HG03095 (cell line): ENCODE results near the gene SLC29A3.
"Not testable (repeated sequence)": the region's sequence is repeated elsewhere in the genome, so short reads cannot be mapped to it uniquely, and the experiment has no call there.

Experiments used
- ATAC-seq: cut with Tn5 transposase; IDR thresholded peaks from one replicate; pipeline ENCODE4 v1.9.1; 2021; ENCODE audit warnings: moderate library complexity; ENCODE audit not compliant: unreplicated experiment

The SLC29A3 gene

GRCh38 chr10:71283876-71284275 is 35.2 kb upstream of the SLC29A3 start:
- no peak for ATAC-seq

- no peak for ATAC-seq
Measured at GRCh38 chr10:71284544-71285179, 34.4 kb upstream of the SLC29A3 start.

- ATAC-seq: no peak
Measured at GRCh38 chr10:71285180-71285545, 33.9 kb upstream of the SLC29A3 start.

- ATAC-seq: no peak
Measured at GRCh38 chr10:71285986-71286385, 33.1 kb upstream of the SLC29A3 start.

DNA sequence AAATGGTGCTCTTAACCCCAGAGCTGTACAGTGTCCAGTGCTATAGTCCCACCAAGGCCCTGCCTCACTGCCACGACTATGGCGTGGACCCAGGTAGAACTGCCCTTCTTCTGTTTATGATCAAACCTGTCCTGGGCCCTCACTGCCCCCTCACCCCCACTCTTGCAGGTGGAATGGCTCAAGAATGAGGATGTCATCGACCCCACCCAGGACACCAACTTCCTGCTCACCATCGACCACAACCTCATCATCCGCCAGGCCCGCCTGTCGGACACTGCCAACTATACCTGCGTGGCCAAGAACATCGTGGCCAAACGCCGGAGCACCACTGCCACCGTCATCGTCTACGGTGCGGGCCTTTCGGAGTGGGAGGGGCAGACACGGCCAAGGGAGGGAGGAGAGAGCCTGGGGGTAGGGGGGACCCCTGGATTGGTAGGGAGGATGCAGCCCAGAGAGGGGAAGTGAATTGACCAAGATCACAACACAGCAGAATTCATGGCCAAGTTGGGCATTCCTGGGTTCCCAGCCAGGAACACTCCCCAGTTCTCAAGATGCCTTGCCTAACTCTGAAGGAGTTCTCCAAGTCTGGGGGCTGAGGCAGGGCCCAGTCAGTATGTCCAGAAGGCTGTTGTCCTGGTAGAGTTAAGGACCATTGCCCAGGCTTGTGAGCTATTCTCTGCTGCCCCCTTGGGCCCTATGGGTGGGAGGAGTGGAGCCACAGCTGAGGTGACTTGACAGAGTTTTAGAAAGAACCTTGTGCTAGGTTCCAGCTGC is 32.4 kb upstream of the SLC29A3 start:
- ATAC-seq: no peak

GRCh38 chr10:71287456-71287855 is 31.6 kb upstream of the SLC29A3 start:
- ATAC-seq: no peak

GRCh38 chr10:71288461-71288860 is 30.6 kb upstream of the SLC29A3 start:
- ATAC-seq: no peak

DNA sequence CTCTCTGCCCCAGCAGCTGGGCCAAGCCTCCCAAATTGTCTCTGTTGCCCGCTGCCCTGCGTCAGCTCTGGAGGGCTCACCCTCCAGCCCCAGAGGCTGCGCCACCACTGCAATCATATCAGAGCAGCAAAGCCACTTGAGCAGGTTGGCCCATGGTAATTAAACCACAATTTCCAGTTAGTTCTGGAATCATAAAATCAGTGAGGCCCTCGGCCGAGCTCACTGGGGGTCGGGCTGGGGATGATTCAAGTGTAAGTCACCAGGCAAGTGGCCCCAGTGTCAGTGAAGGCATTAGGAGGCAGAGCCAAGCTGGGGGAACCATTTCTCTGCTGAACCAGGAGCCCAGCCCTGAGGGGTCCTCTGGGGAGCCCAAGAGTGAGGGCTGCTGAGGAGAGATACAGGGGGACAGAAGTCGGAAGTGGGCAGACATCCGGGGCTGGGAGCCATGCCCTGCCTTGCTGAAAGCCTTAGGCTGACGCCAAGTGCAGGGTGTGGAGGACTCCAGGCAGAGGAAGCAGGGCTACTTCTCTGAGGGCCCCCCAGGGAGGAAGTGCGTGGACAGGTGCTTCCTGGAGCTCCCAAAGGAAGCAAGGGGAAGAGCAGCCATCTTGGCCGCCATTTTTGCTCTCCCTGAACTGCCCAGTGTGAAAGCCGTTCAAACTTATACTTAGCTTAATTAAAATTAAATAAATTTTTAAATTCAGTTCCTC is 29.5 kb upstream of the SLC29A3 start:
- ATAC-seq: no peak

DNA sequence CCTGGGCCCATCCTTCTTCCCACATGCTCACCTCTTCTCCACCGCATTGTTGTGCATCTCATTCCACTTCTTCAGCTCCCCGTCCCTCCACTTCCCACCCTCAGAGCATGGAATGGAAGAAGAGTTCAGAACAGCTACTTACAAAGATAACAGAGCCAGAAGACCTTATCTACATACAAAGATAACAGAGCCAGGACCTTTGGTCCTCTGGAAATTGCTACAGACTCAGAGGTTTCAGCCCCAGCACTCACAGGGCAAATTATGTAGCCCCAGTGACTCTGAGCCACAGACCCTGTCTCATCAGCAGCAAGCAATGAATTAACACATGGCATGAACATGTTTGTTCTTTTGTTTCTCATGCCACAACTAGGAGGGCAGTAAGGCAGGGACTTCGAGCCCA is 28.7 kb upstream of the SLC29A3 start:
- ATAC-seq: no peak

DNA sequence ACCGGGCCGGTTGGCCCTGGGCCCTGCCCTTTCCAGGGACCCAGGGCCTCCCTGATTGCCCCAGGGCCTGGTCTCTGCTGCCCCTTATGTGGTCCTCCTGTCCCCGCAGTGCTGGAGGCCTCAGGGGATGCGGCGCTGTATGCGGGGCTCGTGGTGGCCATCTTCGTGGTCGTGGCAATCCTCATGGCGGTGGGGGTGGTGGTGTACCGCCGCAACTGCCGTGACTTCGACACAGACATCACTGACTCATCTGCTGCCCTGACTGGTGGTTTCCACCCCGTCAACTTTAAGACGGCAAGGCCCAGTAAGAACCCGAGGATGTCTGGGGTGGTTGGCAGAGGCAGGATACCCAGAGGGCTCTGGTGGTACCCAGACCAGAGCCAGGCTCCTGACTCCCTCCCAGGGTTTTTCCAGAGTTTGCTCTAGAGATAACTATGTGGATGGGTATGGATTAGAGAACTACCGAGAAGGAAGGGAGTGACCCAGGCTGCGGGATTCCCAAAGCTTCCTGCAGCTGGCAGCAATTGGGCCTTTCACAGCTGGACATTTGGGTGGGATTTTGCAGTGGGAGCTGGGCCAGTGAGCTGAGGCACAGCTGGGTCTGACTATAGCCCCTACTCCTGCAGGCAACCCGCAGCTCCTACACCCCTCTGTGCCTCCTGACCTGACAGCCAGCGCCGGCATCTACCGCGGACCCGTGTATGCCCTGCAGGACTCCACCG is 28.1 kb upstream of the SLC29A3 start:
- no peak for ATAC-seq

DNA sequence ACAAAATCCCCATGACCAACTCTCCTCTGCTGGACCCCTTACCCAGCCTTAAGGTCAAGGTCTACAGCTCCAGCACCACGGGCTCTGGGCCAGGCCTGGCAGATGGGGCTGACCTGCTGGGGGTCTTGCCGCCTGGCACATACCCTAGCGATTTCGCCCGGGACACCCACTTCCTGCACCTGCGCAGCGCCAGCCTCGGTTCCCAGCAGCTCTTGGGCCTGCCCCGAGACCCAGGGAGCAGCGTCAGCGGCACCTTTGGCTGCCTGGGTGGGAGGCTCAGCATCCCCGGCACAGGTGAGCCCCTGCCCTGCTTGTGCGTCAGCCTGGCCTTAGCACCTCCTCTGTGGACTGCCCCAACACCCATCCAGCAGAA is 27.5 kb upstream of the SLC29A3 start:
- no peak for ATAC-seq

- ATAC-seq: no peak
Measured at GRCh38 chr10:71292624-71293445, 26.2 kb upstream of the SLC29A3 start.

GRCh38 chr10:71293446-71294084 is 25.5 kb upstream of the SLC29A3 start:
- no peak for ATAC-seq

DNA sequence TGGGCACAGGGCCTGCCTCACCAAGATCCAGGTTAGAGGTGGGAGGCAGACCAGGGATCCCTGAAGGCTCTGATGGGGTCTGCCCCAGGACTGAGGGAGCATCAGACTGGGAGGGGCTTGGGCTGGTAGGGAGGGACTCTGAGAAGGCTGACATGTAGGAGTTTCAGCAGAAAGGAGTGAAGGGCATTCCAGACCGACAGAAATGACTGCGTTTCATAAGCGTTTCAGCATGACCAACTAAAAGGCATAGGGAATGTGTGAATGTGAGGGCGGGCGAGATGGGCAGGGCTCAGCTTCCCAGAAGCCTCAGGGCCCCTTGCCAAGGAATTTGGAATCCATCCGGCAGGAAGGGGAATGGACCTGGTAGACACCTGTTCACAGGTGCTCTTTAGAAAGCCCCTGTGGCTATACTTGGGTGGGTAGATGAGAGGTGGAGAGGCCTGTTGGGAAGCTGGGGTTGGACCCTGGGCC is 24.9 kb upstream of the SLC29A3 start:
- ATAC-seq: no peak

GRCh38 chr10:71294856-71295255 is 24.2 kb upstream of the SLC29A3 start:
- no peak for ATAC-seq

DNA sequence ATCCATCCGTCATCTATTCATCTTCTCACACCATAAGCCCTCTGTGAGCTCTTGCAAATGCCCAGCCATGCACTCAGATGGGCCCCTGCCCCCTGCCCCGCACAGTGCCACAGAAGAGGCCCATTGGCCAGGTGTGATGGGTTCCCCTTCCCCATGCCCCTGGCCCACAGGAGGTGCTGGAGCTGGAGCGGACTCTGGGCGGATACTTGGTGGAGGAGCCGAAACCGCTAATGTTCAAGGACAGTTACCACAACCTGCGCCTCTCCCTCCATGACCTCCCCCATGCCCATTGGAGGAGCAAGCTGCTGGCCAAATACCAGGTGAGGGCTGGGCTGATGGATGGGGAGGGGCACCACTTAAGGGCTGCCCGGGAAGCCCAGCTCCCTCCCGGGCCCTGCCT is 23.4 kb upstream of the SLC29A3 start:
- ATAC-seq: no peak

DNA sequence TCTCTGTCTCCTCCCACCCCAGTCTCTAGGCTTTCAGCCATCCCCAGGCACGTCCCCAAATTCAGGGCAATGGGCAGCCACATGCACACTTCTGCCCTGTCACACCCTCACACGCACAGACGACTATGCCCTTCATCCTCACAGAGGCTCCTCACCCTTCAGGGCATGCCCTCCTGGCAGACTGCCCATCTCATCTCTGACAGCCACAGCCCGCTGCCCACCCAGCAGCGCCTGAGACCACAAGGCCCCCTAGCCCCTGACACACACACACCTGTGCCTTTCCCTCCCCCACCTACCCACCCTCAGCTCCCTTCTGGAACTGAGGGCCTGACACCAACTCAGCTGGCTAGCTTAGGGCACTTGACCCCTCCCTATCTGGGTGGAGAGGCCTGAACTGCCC is 23.0 kb upstream of the SLC29A3 start:
- ATAC-seq: no peak

DNA sequence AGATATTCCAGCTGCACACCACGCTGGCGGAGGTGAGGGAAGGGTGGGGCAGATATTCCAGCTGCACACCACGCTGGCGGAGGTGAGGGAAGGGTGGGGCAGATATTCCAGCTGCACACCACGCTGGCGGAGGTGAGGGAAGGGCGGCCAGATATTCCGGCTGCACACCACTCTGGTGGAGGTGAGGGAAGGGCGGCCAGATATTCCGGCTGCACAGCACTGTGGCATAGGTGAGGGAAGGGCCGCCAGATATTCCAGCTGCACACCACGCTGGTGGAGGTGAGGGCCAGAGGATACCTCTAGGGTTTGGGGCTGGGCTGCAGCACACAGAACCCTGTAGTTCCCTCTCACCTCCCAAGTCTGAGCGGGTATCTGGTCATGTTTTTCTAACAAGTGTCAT is 22.2 kb upstream of the SLC29A3 start:
- not testable (repeated sequence) for ATAC-seq

DNA sequence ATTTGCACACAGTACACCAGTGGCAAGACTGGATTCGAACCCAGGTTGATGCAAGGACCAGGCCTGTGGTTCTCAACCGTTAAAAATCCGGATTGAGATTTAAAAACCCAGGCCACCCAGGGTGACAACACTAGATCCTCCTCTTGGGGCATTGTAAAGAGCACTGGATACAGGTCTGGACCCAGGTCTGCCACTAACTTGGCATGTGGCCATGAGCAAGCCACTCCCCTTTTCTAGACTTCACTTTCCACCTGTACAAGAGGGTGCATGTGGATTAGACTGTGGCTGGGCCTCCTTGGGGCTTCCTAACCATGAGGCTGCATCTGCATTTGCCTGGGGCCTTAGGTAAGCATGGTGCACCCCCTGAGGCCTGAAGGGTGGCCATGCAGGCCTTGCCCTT is 21.7 kb upstream of the SLC29A3 start:
- ATAC-seq: no peak
